AG09309 (cell line): ENCODE measurements around the gene MIEN1.

Source experiments
- DNase-seq: peaks from one replicate; pipeline ENCODE4 v3.0.0-alpha.2; 2010; ENCODE audit warnings: low read depth
- H3K4me3 ChIP-seq: 2 replicates; pipeline ENCODE4 v1.5.1; 2011; ENCODE audit warnings: mild to moderate bottlenecking, low read depth, low read length, moderate library complexity; ENCODE audit not compliant: control insufficient read depth
- TF ChIP-seq, protein P1 (sequence below): IDR thresholded peaks from 2 replicates; pipeline ENCODE4 v1.5.1; 2011; ENCODE audit warnings: mild to moderate bottlenecking, low read depth, low read length, inconsistent platforms; ENCODE audit not compliant: insufficient read depth, control insufficient read depth; ENCODE audit errors: missing control alignments

MIEN1 gene

DNA sequence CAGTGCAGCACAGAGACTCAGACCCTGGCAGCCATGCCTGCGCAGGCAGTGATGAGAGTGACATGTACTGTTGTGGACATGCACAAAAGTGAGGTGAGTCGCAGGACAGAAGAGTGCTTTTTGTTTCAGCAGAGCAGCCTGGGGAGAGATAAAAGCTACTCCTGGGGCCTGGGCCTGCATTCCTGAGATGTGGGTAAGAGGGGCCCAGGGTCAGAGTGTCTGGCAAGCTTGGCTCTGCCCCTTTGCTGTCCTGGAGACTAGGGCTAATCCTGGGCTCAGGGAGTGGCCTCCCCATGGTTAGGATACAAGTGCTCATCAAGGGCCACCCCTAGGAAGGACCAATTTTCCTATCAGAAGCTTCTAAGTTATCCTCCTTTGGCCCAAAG lies 35.2 kb downstream of the MIEN1 start:
- H3K4me3 ChIP-seq: no peak overlapping the region
- DNase-seq: no peak
- TF ChIP-seq, protein P1, sequence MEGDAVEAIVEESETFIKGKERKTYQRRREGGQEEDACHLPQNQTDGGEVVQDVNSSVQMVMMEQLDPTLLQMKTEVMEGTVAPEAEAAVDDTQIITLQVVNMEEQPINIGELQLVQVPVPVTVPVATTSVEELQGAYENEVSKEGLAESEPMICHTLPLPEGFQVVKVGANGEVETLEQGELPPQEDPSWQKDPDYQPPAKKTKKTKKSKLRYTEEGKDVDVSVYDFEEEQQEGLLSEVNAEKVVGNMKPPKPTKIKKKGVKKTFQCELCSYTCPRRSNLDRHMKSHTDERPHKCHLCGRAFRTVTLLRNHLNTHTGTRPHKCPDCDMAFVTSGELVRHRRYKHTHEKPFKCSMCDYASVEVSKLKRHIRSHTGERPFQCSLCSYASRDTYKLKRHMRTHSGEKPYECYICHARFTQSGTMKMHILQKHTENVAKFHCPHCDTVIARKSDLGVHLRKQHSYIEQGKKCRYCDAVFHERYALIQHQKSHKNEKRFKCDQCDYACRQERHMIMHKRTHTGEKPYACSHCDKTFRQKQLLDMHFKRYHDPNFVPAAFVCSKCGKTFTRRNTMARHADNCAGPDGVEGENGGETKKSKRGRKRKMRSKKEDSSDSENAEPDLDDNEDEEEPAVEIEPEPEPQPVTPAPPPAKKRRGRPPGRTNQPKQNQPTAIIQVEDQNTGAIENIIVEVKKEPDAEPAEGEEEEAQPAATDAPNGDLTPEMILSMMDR: no peak

DNA sequence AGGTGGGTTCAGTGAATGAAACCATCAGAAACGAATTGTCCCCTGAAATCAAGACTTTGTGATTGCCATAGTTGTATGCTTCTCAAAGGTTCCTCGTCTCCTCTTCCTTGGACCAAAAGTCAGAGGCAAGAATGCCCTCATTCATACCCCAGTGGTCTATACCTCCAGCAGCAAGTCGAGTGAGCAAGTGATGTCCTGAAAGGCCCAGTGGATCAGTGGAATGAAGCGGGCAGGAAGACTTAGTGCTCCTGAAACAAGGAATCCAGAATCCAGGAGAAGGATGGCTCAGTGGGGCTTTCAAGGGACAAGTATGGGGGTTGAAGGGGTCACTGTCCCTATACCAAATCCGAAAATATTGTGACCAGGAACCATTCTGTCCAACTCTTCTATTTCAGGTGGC lies 35.7 kb downstream of the MIEN1 start:
- H3K4me3 ChIP-seq: no peak overlapping the region
- DNase-seq: no peak
- TF ChIP-seq, protein P1: no peak

DNA sequence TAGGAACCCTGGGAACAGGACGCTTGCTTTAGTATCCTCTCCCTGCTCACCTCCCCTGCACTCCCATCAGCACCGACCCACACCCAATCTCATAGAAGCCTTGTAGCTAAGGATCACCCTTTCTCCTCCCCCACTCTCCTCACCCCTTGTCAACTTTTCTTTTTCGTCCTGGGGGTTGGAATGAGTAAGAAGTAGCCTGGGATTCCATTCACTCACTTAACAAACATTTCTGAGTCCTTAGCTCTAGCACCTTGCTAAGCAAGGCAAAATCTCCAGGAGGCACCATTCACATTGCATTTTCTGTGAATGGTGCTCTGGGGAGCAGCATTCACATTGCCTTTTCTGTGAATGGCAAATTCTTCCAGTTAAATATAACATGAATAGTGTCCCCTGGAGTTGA lies 41.4 kb downstream of the MIEN1 start:
- no peak for DNase-seq
- TF ChIP-seq, protein P1: peak; percentile 5
- H3K4me3 ChIP-seq: peak overlapping the region; percentile 78; the same call in 1 of the 2 replicates

DNA sequence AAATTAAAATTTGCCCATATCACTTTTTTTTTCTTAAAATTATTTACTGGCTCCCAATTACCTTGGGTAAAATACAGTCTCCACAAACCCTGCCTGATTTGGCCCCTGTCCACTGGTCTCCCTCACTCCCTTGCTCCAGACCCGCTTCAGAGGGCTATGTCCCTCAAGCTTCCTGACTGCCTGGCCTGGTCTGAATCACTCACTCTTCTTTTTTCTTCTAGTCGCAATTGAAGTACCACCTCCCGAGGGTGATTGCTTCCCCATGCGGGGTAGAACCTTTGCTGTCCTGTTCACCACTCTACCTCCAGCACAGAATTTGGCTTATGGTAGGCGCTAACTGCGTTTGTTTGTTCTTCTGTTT lies 41.9 kb downstream of the MIEN1 start:
- TF ChIP-seq, protein P1: no peak
- H3K4me3 ChIP-seq: peak overlapping the region; percentile 78
- no peak for DNase-seq

DNA sequence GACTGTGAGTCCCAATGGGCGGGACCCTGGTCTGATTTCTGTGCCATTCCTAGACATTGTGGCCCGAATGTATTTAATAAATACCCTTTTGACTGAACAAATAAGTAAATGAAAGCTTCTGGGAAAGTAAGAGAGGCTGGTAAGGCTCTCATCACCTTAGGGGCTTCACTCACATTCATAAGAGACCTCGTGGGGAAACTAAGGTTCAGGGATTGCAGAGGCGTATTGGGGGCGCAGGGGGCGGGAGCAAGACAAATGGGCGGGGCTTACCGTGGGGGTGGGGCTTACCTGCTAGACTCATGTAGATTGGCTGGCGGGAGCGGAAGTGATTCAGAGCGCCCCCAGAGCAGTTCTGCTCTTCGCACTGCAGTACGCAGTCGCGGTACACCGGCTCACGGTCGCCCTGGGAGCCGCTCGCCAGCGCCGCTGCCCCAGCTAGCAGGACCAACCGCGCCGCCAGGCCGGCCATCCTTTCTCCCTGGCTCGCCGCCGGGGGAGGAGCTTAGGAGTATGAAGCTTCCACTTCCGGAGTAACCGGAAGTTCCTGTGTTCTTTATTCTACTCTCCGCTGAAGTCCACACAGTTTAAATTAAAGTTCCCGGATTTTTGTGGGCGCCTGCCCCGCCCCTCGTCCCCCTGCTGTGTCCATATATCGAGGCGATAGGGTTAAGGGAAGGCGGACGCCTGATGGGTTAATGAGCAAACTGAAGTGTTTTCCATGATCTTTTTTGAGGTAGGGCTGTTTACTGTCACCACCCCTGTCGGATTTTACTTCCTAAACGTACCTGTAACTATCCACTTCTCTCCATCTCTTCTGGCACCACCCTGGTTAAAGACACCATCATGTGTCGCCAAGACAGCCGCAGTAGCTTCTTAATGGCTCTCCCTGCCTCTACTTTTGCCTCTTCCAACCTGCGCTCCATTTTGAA lies 42.5 kb downstream of the MIEN1 start, which contains the start of gene PGAP3:
PGAP3 (minus strand) TSS at position 512 of the 929 bp plus-strand sequence; CDS start at position 469, 43 bp downstream.
- TF ChIP-seq, protein P1: no peak
- H3K4me3 ChIP-seq: peak within 1 kb of the TSS; percentile 78
- DNase-seq: peak; percentile 49

DNA sequence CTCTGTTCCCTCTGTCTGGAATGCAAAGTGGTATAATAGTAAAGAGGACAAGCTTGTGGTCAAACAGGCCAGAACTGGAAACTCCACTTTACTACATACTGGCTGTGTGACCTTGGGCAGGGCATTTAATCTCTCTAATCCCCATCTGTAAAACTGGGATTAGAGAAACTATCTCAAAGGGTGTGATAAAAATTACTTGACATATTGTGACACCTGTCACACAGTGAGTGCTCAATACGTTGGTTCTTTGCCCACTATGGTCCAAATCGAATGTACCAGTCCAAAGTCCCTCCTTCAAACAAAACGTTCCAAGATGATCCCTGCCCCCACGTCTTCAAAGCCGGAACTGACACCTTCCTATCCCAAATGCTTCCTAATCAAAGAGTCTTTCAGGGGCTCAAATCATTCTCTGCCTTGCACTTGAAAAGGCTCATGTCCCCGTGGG lies 43.2 kb downstream of the MIEN1 start:
- no peak for DNase-seq
- H3K4me3 ChIP-seq: peak overlapping the region; percentile 78; the same call in 1 of the 2 replicates
- TF ChIP-seq, protein P1: no peak
